GM18951 (cell line): ENCODE measurements around the gene FHL3.

Experiments
- POLR2A ChIP-seq: IDR thresholded peaks from 4 replicates; pipeline ENCODE4 v1.6.1; 2011; ENCODE audit warnings: mild to moderate bottlenecking; ENCODE audit not compliant: insufficient read length, insufficient read depth; ENCODE audit errors: extremely low read depth
- in situ Hi-C: fragments of 300-500 bp; cut with MboI; formaldehyde crosslinking; loops from one replicate; pipeline ENCODE4 v1.12.0; 2022; ENCODE audit warnings: low sequenced_read_pairs, mixed read lengths, inconsistent platforms; ENCODE audit not compliant: unreplicated experiment

FHL3 gene

DNA sequence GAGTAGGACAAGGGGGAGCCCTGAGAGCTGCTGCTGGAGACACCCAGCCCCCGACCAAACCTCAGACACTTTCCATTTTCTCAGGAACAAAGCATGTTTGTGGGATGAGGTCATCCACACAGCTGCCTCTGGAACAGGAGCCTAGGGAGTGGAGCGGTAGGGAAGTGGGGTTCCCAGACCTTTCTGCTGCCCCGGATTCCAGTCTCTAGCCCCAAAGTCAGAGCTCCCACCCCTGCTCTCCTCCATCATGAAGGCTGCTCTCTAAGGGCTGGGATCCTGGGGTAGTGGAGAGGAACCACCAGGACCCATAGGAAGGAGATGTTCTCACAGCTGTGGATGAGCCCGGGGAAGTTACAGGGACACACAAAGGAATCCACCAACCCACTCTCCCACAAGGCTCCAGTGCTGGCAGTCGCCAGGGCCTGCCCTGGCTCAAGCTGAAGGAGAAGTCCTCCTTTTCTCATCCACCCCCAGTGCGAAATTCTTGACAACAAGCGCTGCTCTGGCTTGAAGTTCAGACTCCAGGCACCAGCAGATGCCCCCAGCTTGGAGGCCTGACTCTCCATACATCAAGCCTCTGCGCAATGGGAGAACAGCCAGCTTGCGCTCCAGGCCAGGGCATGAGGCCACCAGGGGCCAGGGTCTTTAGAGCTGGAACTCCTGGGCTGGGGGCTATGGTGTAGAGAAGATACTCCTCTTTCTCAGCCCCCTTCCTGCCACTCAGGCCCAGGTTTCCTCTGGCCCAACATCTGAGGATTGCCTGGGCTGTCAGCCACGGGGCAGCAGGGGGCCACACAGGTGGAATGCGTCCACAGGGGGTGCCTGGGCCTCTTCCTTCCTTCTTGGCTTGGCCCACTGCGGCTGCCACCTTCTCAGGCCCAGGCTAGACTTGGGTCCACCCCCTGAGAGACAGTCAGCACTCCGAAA, 4.5 kb downstream of the FHL3 start:
- in situ Hi-C loops: no loop called here
- TF ChIP-seq POLR2A: no peak

DNA sequence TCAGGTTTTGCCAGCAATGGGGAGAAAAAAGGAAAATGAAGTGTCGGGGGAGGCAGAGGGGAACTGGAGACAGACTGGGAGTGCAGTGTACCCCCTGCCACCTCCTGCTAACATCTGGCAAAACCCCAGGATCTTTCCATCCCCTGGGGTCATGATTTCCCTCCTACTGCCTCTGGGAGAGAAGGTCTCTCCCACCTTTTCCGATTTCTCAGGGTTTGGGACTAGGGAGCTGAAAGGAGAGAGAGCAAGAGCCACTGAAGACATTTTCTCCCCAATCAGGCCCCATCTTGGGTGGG, 5.1 kb downstream of the FHL3 start:
- TF ChIP-seq POLR2A: no peak
- in situ Hi-C loops: no loop called here

DNA sequence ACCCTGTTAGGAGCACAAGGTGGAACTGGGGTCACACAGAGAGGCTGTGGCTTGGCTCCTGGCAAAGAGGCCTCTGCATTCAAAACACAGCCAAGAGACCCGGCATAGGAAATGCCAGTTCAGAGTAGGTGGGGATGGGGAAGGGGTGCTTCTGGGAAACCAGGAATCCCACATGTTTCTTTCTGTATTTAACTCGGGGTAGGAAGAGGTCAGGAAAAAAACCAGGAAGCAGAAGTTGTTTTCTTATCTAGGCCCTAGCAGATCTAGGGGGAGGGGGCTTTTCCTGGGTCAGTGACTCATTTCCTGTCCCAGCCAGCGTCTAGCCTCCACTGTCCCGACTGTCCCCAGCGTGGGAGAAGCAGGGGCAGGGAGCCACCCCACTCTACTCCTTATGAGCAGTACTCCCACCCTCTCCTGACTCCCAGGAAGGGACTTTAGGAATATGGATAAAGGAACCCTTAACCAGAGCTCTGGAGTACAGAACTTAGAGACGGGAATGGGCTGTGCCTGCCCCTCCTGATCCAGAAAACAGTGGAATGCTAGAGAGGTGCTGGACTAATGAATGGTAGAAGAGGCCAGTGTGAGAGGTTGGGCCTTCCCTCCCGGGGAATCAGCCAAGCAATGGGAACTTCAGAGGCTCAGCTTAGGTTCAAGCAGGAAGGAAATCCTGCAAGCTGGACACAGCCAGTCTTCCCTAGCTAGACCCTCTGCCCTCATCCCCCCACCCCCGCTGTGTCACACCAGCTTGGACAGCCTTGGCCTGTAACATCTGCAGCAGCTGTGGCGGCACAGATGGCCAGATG, 5.7 kb downstream of the FHL3 start:
- in situ Hi-C loops: loop anchor here (25.0 kb wide), 1 partner anchor 412 kb away; the partner anchor contains the start of gene GNL2
- TF ChIP-seq POLR2A: no peak

DNA sequence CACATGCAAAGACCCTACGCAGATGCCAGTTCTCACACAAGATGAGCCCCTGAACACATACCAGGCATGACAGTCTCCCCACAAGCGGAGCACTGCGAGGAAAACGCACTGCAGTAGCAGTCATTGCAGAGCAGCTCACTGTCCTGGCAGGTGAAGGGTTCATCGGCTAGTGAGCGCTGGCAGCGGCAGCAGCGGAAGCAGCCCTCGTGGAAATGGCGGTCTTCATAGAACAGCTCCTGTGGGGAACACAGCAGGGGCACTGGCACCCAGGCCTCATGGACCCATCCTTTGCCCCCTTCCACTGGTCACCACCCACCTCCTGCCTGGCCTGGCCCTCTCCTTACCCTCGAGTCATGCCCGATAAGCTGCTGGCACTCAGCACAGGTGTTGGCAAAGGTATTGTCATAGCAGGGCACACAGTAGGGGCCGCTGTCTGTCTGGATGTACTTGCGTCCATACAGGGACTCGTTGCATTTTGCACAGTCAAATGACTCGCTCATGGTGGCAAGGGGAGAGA, 6.3 kb downstream of the FHL3 start:
- no peak for TF ChIP-seq POLR2A
- in situ Hi-C loops: loop anchor here (25.0 kb wide), 1 partner anchor 412 kb away; the partner anchor contains the start of gene GNL2

DNA sequence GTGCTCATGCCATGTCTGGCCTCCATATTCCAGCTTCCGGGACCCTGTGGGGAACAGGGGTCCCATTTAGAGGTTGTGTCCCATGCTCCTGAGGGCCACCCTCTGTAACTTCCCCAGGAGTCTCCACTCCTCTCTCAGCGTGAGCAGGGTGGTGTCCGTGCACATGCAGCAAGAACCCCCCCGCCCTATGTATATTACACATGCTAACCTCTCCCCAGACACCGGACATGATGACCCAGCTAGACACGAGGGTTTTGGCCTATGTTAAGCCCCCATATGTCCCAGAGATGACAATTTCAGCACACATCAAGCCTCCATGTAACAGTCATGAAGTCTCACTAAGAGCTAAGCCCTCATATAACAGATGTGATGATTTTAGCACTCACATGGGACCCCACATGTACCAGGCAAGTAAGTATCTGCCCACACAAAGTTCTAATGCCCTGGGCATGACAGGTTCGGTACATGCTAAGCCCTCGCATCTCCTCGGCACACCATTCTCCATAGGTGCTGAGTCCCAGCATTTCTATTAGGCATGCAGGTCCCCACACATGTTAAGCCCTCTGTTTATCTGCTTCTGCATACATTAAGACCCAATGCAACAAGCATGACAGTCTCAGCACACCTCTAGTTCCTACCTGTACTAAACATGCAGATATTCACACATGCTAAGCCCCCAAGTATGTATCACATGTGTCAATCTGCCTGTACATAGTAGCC, 7.1 kb downstream of the FHL3 start:
- in situ Hi-C loops: loop anchor here (25.0 kb wide), 1 partner anchor 411 kb away; the partner anchor contains the start of gene GNL2
- no peak for TF ChIP-seq POLR2A

DNA sequence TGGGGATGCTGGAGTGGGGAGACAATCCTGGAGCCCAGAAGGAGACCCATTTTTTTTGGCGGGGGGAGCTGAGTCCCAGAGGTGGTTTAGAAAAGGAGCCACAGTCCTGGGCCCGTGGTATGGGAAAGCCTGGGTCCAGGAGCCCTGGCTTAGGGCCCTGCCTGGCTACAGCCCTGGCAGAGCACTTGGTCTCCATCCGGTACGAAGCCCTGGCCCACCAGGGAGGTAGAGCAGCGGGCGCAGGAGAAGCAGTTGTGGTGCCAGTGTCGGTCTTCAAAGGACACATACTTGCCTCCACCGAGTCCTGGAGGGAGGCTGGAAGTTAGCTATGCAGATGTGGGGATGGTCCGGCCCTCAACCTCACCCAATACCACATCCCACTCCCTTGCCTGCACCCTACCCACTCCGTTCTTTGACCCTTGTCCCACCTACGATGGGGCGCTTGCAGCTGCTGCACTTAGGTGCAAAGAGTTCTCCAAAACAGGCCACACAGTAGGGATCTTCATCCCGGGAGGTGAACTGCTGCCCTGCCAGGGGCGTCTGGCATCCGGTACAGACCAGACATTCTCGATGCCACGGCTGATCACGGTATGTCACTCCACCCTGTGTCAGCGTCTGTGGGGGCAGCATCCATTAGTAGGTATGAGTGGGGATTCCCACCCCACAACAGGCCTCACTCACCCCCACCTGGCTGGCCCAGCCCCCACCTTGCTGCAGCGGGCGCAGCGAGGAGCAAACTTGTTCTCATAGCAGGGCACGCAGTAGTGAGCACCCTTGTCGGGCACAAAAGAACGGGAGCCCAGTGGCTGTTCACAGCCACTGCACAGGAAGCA, 7.8 kb downstream of the FHL3 start:
- in situ Hi-C loops: loop anchor here (25.0 kb wide), 1 partner anchor 410 kb away; the partner anchor contains the start of gene GNL2
- TF ChIP-seq POLR2A: no peak

DNA sequence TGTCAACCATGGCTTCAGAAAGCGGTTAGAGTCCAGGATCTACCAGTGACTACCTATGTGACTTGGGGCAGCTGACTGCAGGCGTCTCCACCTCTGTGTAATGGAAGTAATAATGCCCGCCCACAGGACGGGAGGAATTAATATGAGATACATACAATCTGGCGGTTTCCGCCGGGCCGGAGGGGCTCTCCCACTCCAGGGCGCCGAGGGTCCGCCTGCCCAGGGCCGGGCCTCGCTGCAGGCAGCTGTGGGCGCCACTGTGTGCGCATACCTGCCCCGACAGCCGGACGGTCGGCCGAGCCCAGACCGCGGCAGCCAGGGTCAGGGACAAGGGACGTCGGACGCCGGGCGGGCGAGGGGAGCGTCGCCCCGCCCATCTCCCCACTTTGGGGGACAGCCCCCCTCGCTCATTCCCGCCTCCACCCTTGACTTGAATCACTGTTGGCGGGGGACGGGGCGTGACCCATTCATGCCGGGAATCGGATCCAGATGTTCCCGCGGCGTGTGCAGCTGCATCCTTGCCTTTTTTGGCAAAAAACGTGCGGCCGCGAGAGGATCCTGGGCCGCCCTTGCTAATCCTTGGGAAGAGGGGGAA, 9.5 kb downstream of the FHL3 start:
- no peak for TF ChIP-seq POLR2A
- in situ Hi-C loops: loop anchor here (25.0 kb wide), 1 partner anchor 409 kb away; the partner anchor contains the start of gene GNL2

DNA sequence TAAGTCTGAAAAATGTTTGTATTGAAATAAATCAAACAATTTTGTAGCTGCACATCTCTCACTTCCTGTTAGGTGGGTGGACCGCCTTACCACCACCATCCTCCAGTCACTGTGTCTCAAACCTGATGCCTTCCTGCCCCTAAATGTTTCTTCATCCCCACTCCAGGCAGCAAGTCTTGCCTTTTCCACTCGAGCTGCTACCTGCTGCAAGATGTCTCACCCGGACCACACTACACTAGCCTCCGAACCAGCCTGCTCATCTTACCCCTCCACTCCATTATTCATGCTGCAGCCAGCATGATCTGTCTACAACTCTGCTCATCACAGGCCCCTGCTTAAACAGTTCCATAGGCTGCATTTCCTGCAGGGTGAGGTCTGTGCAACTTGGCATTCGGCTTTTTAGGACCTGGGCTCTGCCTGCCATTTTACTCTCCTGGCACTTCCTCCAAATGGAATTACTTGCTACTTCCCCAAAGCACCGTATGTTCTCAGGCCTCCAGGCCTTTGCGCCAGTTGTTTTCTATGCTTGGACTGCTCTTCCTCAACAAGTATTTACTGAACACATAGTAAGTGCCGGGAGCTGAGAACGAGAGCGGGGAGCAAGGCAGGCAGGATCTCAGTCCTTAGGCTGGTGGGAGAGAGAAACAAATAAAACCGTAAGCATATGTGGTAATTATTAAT, 10.3 kb downstream of the FHL3 start:
- no peak for TF ChIP-seq POLR2A
- in situ Hi-C loops: loop anchor here (25.0 kb wide), 1 partner anchor 408 kb away; the partner anchor contains the start of gene GNL2

DNA sequence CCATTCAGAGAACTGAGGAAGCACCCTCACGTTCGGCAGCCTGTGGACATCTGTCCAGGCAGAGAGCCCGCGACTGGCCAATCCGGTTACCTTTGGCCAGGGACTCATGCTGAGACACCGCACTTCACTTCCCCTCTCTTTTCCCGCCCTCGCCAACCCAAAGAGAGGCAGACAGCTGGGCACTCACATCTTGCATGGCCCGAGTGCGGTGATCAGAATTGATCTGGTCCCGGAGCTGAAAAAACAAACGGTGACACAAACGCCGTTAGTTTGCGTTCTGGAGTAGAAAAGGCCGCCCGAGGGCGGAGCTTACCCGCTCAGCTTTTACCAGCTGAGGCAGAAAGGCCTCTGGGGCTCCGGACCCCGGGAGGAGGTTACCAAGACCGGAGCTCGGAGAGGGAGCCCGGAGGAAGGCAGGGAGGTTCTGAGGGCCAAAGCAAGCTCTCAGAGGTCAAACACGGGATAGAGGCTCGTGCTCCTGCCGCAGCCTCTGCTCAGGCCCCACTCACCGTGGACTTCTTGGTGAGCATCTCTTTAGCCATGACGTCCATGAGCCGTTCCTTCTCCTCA, 15.9 kb downstream of the FHL3 start:
- in situ Hi-C loops: loop anchor here (25.0 kb wide), 1 partner anchor 402 kb away; the partner anchor contains the start of gene GNL2
- no peak for TF ChIP-seq POLR2A

DNA sequence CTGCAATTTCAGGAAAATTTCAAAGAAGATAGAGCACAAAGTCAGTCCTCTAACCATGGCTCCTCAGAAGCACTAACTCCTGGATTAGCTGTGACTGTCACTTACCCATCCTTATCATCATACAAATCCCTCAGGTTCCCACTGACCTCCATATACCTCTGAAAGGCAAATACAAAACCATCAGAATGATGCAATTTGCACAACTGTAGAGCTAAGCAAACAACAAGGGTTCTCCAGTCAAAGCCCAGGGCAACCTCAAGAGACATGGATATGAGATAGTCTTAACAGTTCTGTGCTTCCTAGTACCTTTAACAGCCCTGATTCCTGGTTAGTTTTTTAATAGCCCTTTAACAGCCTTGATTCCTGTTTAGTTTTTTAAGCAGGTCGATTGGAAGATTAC, 17.6 kb downstream of the FHL3 start:
- in situ Hi-C loops: loop anchor here (25.0 kb wide), 1 partner anchor 400 kb away; the partner anchor contains the start of gene GNL2
- TF ChIP-seq POLR2A: no peak
